DMS53 (cell line): ENCODE measurements around the gene MINK1.
"Not testable (repeated sequence)": the region's sequence is repeated elsewhere in the genome, so short reads cannot be mapped to it uniquely, and the experiment has no call there.

ENCODE experiments used
- DNase-seq: peaks from one replicate; lab custom pipeline; 2025; lab: John Stamatoyannopoulos, UW

MINK1 gene

GRCh38 chr17:4811471-4811870, 21.7 kb upstream of the MINK1 start:
- DNase-seq: no peak

DNA sequence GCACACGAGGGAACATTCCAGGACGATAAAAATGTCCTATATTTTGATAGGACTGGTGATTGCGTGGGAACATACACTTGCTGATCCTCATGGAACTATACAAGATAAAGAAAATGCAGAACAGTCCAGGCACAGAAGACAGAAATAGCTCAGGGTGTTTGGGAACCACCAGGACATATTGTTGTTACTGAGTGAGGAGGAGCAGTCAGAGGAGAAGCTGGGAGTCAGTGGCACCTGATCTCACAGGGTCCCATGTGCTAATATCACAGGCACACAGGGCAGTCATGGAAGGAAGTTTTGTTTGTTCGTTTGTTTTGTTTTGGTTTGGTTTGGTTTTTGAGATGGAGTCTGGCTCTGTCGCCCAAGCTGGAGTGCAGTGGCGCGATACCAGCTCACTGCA, 20.4 kb upstream of the MINK1 start:
- DNase-seq: no peak

DNA sequence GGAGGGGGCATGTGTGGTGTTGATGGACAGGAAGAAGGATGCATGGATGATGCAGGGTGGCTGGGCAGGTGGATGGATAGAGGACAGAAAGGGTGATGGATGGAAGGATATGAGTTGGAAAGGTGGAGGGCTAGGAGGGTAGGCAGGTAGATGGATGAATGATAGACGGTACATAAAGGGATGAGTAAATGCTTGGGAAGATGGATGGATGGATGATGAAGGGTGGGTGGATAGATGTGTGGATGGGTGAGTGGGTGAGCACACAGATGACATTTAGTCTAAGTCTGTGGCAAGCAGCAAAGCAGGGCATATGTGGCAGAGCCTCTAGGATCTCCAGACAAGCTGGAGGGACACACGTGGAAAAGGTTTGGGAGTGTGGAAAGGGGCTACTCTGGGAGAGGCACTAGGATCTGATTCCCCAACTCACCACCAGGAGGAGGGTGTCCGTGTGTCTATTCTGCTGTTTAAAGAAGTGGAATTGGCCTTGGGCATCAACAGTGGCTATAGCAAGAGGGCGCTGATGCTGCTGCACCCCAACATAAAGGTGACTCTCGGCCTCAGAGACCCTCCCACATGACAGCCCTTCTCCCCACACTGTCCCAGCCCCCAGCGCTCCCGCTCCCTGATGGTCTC, 18.0 kb upstream of the MINK1 start:
- DNase-seq: peak; percentile 13

DNA sequence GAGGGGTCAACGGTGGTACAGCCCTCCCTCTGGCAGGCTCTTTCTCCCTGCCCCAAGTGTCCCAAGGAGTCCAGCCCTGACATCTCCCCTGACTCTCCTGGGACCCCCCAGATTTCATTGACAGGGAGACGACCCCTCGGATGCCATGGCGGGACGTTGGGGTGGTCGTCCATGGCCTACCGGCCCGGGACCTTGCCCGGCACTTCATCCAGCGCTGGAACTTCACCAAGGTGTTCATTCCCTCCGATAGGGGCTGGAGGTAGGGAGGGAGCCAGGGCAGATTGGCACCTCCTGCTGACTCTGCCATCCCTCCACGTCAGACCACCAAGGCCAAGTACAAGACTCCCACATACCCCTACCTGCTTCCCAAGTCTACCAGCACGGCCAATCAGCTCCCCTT, 16.3 kb upstream of the MINK1 start:
- DNase-seq: no peak

DNA sequence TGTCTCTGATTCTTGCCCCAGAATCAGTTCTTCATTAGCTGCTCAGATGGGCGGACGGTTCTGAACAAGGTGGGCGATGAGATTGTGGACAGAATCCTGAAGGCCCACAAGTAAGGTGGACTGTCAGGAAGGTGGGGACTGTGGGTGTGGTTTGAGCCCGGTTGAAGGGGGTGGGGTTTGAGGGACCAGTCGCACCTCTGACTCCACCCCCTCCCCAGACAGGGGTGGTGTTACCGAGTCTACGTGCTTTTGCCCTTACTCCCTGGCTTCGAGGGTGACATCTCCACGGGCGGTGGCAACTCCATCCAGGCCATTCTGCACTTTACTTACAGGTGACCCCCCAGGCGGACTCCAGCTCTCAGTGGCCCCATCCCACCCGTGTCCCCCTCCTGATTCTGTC, 14.9 kb upstream of the MINK1 start:
- DNase-seq: no peak

DNA sequence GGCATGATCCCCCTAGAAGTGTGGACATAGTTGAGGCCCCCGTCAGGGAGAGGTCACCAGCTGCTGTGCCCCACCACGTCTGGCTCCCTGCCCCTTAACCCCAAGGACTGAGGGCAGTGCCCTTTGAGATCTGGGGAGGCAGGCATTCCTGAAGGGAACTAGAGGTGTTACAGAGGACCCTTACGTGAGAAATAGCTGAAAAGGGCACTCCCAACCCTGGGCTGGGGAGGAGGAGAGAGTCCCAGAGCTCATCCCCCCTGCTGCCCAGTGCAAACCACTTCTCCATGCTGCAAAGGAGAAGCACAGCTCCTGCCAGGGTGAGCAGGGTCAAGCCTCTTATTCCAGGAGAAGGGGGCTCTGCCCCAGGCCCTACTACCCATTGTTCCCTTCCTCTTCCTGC, 10.3 kb upstream of the MINK1 start:
- DNase-seq: no peak

DNA sequence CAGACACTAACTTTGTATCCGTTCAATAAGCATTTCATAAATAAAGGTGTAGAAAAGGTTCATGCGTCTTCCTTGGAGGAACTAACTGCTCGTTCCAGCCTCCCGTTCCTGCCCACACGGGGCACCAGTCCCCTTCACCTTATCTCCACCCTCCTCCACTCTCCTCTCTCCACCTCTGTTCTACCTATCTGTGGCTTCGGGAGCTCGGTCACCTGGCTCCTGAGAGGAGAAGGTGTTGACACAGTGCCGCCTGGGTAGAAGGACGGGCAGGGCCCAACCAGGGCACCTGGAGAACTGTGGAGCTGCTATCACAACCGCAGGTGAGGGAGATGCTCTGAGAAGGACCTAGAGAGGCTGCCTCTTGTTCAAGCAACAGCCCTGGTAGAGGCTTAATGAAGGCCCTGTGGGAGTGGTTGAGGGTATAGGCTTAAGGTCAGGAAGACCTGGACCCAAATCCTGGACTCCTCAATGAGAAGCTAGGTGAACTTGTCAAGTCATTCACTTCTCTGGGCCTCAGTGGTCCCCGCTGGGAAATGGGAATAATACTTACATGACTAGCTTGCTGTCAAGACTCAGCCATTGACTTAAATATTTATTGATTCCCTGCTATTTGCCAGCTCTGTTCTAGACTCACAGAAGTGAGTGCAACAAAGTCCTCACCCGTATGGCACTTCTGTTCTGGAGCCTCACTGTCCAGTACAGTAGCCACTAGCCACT, 9.6 kb upstream of the MINK1 start:
- peak; percentile 74 for DNase-seq

GRCh38 chr17:4827399-4827798, 5.7 kb upstream of the MINK1 start:
- DNase-seq: no peak

DNA sequence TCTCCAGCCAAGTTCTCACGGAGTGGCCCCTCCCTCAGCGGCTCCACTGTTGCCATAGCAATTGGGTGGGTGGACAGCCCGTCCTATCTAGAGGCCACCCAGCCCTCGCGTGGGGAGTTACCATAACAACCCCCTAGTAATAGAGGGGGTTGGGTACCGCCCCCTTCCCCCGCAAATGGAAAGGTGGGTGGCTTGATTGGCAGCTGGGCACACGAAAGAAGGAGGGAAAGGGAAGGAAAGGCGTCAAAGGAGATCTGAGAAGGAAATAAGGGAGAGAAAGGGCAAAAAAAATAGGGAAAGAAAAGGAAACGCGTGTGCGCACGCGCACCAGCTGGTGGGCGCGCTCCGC, 337 bp upstream of the MINK1 start:
- DNase-seq: not testable (repeated sequence)

DNA sequence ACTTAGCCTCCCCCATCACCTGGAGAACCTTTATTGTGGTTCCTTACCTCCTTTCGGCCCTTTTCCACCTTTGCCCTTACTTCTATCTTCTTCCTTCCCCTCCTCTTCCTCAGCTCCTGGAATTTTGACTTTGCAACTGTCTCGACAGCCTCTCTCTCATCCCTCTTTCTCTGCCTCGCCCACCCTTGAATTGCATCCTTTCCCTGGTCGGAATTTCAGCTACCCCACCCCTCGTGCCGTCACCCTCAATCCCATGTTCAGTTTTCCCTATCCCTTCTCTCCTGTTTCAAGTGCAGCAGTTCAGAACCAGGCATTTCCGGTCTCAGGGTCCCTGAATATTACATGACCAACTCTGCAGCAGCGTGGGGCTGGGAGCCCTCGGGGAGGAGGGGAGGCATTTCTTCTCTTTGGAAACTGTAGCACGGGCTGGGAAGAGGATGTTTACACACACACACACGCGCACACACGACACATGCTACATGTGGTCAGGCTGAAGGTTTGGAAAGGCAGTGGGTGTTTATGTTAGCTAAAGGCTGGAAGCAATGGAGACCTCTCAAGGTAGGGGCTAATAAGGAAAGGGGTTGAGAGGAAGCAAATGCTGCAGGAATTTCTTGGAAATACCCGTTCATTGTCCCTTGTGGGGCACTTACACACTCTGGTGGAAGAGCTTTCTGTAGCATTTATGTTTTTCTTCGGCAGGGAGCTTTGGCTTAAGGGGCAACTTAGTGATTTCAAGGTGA, 971 bp downstream of the MINK1 start:
- DNase-seq: peak; percentile 62

GRCh38 chr17:4834681-4835020, 1.5 kb downstream of the MINK1 start:
- peak; percentile 56 for DNase-seq

- no peak for DNase-seq
These were observed 3.1 kb downstream of the MINK1 start for GRCh38 chr17:4836221-4836620.

DNA sequence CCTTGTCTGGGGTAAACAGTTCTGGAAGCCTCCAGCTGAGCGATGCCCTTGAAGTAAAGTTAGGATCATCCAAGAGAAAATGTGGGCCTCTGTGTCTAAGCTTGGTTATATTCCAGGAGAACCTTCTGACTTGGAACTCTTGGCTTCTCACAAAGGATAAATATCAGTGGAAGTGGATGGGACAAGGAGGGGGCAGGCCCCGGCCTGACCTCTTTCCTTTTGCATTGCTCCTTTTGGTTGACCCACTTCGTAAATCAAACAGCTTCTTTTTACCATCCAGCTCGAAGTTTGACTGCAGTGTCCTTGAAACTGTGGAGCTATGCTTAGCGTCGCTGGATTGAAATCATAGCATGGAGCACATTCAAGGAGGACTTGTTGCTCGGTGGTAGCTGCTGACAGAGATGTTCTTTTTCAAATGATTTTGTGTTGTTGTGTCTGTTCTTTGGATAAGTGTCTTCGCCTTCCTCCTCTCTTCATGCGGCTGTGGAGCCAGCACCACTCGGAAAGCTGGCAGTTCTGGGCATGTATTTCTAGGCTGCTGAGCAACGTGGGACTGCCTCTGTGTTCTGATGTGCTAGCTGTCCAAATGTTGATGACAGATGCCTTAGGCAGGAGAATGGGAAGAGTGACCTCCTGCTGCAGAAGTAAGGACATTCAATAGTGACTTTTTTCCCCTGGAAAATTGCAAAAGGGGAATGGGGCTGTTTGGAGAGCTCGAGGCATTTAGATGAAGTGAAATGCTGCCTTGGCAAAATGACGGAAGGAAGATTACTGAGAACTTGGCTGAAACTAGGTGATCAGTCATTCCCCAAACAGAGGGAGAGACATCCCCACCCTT, 4.5 kb downstream of the MINK1 start:
- DNase-seq: no peak

DNA sequence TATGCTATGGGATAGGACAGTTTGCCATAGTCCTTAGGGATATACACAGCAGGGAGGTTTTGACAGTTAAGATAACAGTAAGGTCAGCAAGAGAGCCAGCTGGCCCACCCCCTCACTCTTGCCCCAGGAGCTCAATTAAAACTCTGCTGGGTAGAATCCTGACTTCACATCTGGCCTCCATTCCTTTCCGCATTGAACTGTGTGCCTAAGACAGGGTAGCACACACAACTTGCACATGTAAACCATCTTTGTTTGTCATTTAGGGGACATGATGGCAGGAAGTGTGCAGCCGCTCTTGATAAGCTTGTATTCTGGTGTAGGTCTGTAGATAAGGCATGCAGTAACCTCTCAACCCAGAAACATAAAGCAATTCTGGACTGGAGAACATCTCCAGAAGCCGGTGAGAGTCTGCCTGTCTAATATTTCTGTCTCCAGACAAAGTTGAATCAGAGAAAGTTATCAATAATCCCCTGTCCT, 5.2 kb downstream of the MINK1 start:
- DNase-seq: no peak

DNA sequence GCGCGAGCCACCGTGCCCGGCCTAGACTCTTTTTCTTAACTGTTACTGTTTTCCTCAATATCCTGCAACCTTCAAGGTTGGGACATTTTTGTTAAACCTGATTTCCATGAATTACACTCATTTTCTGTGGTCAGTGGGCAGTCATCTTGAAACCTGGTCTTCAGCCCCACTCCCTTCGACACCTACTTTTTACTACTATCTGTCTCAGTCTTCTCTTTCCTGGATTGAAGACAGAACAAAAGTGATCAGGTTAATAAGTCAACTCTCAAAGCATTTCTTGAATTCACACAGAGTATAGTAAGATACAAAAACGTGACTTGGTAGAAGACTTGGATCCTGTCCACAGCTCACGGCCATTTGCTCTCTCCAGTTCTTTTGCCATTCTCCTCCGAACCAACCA, 6.1 kb downstream of the MINK1 start:
- no peak for DNase-seq

DNA sequence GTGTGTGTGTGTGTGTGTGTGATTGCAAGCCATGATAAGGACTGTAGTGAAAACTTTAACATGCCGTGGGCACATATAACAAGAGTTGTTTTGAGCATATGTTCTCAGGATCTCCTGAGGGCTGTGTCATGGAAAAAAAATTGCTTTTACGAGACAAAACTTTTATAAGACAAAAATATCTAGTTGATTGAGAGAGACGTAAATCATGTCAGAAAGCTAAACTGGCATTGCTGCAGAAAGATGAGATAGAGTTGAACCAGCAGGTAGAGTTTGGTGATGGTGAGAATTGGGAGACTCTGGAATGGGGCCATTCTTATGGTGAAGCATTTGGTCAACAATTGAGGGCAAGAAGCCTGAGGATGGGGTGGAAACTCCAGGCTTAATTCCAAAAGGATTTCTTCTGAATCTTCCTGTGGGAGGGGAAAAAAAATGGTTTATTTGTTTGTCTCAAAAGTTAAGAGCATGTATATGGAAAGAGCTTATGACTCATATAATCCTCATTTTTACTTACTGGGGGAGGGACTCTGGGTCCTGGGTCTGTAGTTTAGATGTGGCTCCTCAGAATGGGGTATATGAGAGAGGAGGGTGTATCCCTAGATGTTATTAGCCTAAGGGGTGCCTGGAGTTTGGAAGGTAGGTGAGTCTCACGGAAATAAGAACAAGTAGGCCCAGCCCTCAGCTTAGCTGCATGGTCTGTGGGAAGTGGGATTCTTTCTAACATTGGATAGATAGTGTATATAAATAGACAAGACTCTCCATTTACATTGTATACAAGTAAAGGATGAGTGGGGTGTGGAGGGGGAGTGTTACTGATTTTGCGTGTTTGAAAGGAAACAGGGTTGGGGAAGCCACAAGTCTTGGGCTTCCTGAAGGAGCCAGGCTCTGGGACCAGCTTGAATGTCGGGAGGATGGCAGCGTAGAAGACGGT, 7.1 kb downstream of the MINK1 start:
- DNase-seq: no peak

DNA sequence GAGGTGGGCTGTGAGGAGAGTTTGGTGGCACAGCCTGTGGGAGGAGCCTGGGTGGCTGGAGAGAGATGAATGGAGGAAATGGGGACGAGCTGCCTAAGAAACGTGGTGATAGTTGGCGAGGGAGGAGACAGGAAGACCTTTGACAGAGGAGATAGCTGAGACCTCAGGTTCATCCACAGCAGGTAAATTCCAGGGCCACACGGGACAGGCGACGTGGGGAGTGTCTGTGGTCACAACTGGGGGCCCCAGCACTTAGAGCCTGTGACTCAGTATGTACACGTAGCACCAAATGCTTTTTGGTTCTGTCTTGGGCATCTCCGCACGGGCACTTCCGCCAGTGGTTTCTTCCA, 7.7 kb downstream of the MINK1 start:
- DNase-seq: no peak

- DNase-seq: no peak
These were observed 9.2 kb downstream of the MINK1 start for GRCh38 chr17:4842376-4842775.

DNA sequence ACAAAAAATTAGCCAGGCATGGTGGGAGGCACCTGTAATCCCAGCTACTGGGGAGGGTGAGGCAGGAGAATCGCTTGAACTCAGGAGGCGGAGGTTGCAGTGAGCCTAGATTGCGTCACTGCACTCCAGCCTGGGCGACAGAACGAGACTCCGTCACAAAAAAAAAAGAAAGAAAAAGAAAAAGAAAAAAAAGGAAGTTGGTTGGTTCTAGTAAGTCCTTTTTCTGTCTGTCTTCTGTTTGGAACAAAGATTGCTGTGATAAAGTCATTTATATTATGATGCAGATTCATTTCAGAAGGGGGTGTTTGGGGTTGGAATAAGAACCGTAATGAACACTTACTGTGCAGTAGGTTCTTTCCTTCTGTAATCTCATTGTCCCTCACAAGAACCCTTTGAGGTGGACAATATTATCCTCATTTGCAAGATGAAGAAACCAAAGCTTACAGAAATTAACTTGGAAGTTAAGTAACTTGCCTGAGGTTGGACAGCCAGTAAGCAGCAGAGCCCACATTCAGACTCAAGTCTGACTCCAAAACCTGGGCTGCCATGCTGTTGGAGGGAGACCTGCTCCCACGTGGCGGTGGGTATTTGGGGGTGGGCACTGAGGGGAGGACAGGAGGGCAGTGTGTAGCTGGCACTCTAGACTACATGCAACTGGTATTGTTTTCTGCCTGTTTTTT, 10.3 kb downstream of the MINK1 start:
- no peak for DNase-seq

DNA sequence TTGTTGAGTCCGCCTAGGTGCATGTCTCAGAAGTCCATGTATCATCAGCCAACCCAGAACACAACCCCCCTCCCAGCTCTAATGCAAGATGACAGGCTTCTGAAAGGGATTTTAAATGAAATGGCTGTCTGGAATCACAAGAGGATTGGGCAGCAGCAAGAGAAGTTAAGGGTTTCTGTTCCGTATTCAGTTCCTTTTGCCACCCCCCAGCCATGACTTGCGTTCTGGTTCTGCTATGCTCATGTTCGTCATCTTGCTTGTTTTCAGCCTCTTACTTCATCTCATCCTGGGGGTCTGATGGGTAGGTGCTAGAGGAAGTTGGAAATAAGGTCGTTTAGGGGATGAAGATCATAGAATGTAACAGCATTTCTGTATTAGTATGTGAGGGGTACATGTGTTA, 12.0 kb downstream of the MINK1 start:
- no peak for DNase-seq
